HEK293 (cell line): Measurements from ENCODE around the gene C11orf58.

ENCODE experiments used
- CTCF ChIA-PET: fragments of 350-600 bp; formaldehyde crosslinking; extraction: SDS; loops from one replicate; lab custom pipeline; 2021; ENCODE audit warnings: antibody characterized with exemption; lab: Yijun Ruan, JAX
- POLR2A ChIA-PET: fragments of 300-600 bp; formaldehyde crosslinking; extraction: SDS; loops from one replicate; lab custom pipeline; 2020; ENCODE audit warnings: antibody characterized with exemption, inconsistent platforms; lab: Yijun Ruan, JAX
- H3K27ac ChIP-seq: fragments of 200-500 bp; sonication (Bioruptor generic); 2 replicates; pipeline ENCODE4 v1.5.1; 2014; ENCODE audit warnings: low read depth, low read length, control low read depth, inconsistent platforms; ENCODE audit errors: extremely low read depth
- H3K36me3 ChIP-seq, 2 experiments: fragments of 200-500 bp in 1 of 2; sonication (Bioruptor generic) in 1 of 2; 1 replicate in 1 of 2; 2 replicates in 1 of 2; pipeline ENCODE4 v1.5.1; 2014 to 2017; ENCODE audit warnings: inconsistent platforms in 2 of 2, low read length in 2 of 2; ENCODE audit not compliant: control insufficient read depth in 2 of 2, insufficient read depth in 1 of 2
- H3K4me1 ChIP-seq: fragments of 200-500 bp; sonication (Bioruptor generic); 2 replicates; pipeline ENCODE4 v1.5.1; 2014; ENCODE audit warnings: mild to moderate bottlenecking, low read length, inconsistent platforms; ENCODE audit not compliant: control insufficient read depth, insufficient read depth
- H3K4me3 ChIP-seq: 2 replicates; pipeline ENCODE4 v1.5.1; 2011; ENCODE audit warnings: low read depth, mild to moderate bottlenecking, control low read depth, low read length, moderate library complexity
- H3K9me3 ChIP-seq: fragments of 200-500 bp; sonication (Bioruptor generic); 2 replicates; pipeline ENCODE4 v1.5.1; 2014; ENCODE audit warnings: low read depth, low read length, inconsistent platforms; ENCODE audit not compliant: control insufficient read depth, insufficient read depth
- GFI1B ChIP-seq: fragments of 450-650 bp; formaldehyde crosslinking; IDR thresholded peaks from 2 replicates; pipeline ENCODE4 v1.5.1; 2016; ENCODE audit warnings: missing biosample characterization, missing genetic modification characterization
- MYNN ChIP-seq: fragments of 450-650 bp; formaldehyde crosslinking; IDR thresholded peaks from 2 replicates; pipeline ENCODE4 v1.5.1; 2016; ENCODE audit warnings: missing biosample characterization, missing genetic modification characterization, borderline replicate concordance
- PRDM1 ChIP-seq: fragments of 450-650 bp; formaldehyde crosslinking; IDR thresholded peaks from 2 replicates; pipeline ENCODE4; 2016; ENCODE audit warnings: missing biosample characterization, missing genetic modification characterization
- PRDM10 ChIP-seq: fragments of 450-650 bp; formaldehyde crosslinking; IDR thresholded peaks from 2 replicates; pipeline ENCODE4 v1.5.1; 2016; ENCODE audit warnings: missing biosample characterization, missing genetic modification characterization
- PRDM6 ChIP-seq: fragments of 450-650 bp; formaldehyde crosslinking; IDR thresholded peaks from 2 replicates; pipeline ENCODE4 v1.5.1; 2017; ENCODE audit warnings: missing biosample characterization, missing genetic modification characterization
- REST ChIP-seq: fragments of 450-650 bp; formaldehyde crosslinking; IDR thresholded peaks from 2 replicates; pipeline ENCODE4 v1.5.1; 2016; ENCODE audit warnings: missing biosample characterization, missing genetic modification characterization
- SP2 ChIP-seq: fragments of 450-650 bp; formaldehyde crosslinking; IDR thresholded peaks from 2 replicates; pipeline ENCODE4 v1.5.1; 2016; ENCODE audit warnings: missing biosample characterization, missing genetic modification characterization
- SP3 ChIP-seq: fragments of 450-650 bp; formaldehyde crosslinking; IDR thresholded peaks from 2 replicates; pipeline ENCODE4 v1.5.1; 2016; ENCODE audit warnings: missing biosample characterization, missing genetic modification characterization
- WT1 ChIP-seq: fragments of 450-650 bp; formaldehyde crosslinking; IDR thresholded peaks from 2 replicates; pipeline ENCODE4 v1.5.1; 2016; ENCODE audit warnings: missing biosample characterization, missing genetic modification characterization
- ZBTB48 ChIP-seq: fragments of 450-650 bp; formaldehyde crosslinking; IDR thresholded peaks from 2 replicates; pipeline ENCODE4 v1.5.1; 2016; ENCODE audit warnings: missing biosample characterization, missing genetic modification characterization
- ZBTB7A ChIP-seq: fragments of 450-650 bp; formaldehyde crosslinking; IDR thresholded peaks from 2 replicates; pipeline ENCODE4 v1.5.1; 2016; ENCODE audit warnings: low read depth, missing biosample characterization, missing genetic modification characterization
- ZBTB8A ChIP-seq: fragments of 450-650 bp; formaldehyde crosslinking; IDR thresholded peaks from 2 replicates; pipeline ENCODE4 v1.5.1; 2016; ENCODE audit warnings: missing biosample characterization, missing genetic modification characterization
- ZFP37 ChIP-seq: fragments of 450-650 bp; formaldehyde crosslinking; IDR thresholded peaks from 2 replicates; pipeline ENCODE4 v1.5.1; 2016; ENCODE audit warnings: missing biosample characterization, missing genetic modification characterization
- ZNF138 ChIP-seq: fragments of 450-650 bp; formaldehyde crosslinking; IDR thresholded peaks from 2 replicates; pipeline ENCODE4 v1.5.1; 2016; ENCODE audit warnings: missing biosample characterization, missing genetic modification characterization, borderline replicate concordance
- ZNF175 ChIP-seq: fragments of 450-650 bp; formaldehyde crosslinking; IDR thresholded peaks from 2 replicates; pipeline ENCODE4 v1.5.1; 2016; ENCODE audit warnings: missing biosample characterization, missing genetic modification characterization
- ZNF211 ChIP-seq: fragments of 450-650 bp; formaldehyde crosslinking; IDR thresholded peaks from 2 replicates; pipeline ENCODE4 v1.5.1; 2016; ENCODE audit warnings: low read depth, missing biosample characterization, missing genetic modification characterization
- ZNF324 ChIP-seq: fragments of 450-650 bp; formaldehyde crosslinking; IDR thresholded peaks from 2 replicates; pipeline ENCODE4 v1.5.1; 2016; ENCODE audit warnings: missing biosample characterization, missing genetic modification characterization
- ZNF488 ChIP-seq: fragments of 450-650 bp; formaldehyde crosslinking; IDR thresholded peaks from 2 replicates; pipeline ENCODE4 v1.5.1; 2016; ENCODE audit warnings: missing biosample characterization, missing genetic modification characterization
- ZNF513 ChIP-seq: fragments of 450-650 bp; IDR thresholded peaks from 2 replicates; pipeline ENCODE4 v1.5.1; 2018; ENCODE audit warnings: missing biosample characterization, missing genetic modification characterization
- ZNF548 ChIP-seq: fragments of 450-650 bp; formaldehyde crosslinking; IDR thresholded peaks from 2 replicates; pipeline ENCODE4 v1.5.1; 2016; ENCODE audit warnings: missing biosample characterization, missing genetic modification characterization
- ZNF558 ChIP-seq: fragments of 450-650 bp; formaldehyde crosslinking; IDR thresholded peaks from 2 replicates; pipeline ENCODE4 v1.5.1; 2016; ENCODE audit warnings: missing biosample characterization, missing genetic modification characterization

Gene C11orf58

GRCh38 chr11:16787035-16787742 is 48.7 kb downstream of the C11orf58 start:
- POLR2A ChIA-PET = no interaction called here
- H3K27ac ChIP-seq = no peak overlapping the region
- no peak for TF ChIP-seq MYNN (tag by site-specific recombination)
- TF ChIP-seq ZFP37 (tag by site-specific recombination) = no peak
- no peak for TF ChIP-seq SP3 (tag by site-specific recombination)
- TF ChIP-seq ZNF488 = no peak
- no peak for TF ChIP-seq ZNF175 (tag by site-specific recombination)
- TF ChIP-seq ZNF324 (tag by site-specific recombination) = no peak
- TF ChIP-seq ZBTB8A (tag by site-specific recombination) = no peak
- TF ChIP-seq, all 188 proteins: peak for 0
- CTCF ChIA-PET = interaction anchor here (0.7 to 5.8 kb wide), 9 partner anchors 14 to 289 kb away, joined by 3 to 40 read pairs (median 7); no protein-coding TSS in a partner anchor
- no peaks in the 10 kb centered on the region for H3K9me3 ChIP-seq
- no peak overlapping the region for H3K4me3 ChIP-seq
- H3K36me3 ChIP-seq = peaks cover 0 to 22% of the 10 kb centered on the region in 2 experiments; a peak in 1 of 3 replicates
- no peaks in the 10 kb centered on the region for H3K4me1 ChIP-seq

GRCh38 chr11:16788141-16789062 is 50.0 kb downstream of the C11orf58 start:
- Histone ChIP-seq H3K4me1 (no peaks in the 10 kb centered on the region), H3K27ac (no peak overlapping the region)
- no peak for TF ChIP-seq REST
- peak; percentile 81 for TF ChIP-seq GFI1B (tag by site-specific recombination)
- TF ChIP-seq ZBTB7A (tag by site-specific recombination) = no peak
- no peak for TF ChIP-seq ZNF548 (tag by site-specific recombination)
- no peak for TF ChIP-seq ZNF211
- TF ChIP-seq SP2 = no peak
- TF ChIP-seq ZNF558 (tag by site-specific recombination) = no peak
- TF ChIP-seq ZNF138 (tag by site-specific recombination) = no peak
- no peak for TF ChIP-seq PRDM10
- no peak for TF ChIP-seq WT1 (tag by site-specific recombination)
- peak; percentile 20; the same call in 1 of the 2 replicates for TF ChIP-seq ZBTB48 (tag by site-specific recombination)
- TF ChIP-seq PRDM1 (tag by site-specific recombination) = 0 out of 2 replicates have a peak, but pooled peaks have one; percentile 13
- no peak for TF ChIP-seq ZNF324 (tag by site-specific recombination)
- TF ChIP-seq PRDM6 (tag by site-specific recombination) = no peak
- no peak for TF ChIP-seq ZNF513 (tag by site-specific recombination)

More at GRCh38 chr11:16788141-16789062, 50.0 kb downstream of the C11orf58 start:
- CTCF ChIA-PET = interaction anchor here (0.5 to 5.8 kb wide), 17 partner anchors 9 to 1807 kb away, joined by 3 to 40 read pairs (median 4); no protein-coding TSS in a partner anchor
- peaks cover 0 to 16% of the 10 kb centered on the region in 2 experiments; a peak in 1 of 3 replicates for H3K36me3 ChIP-seq
- POLR2A ChIA-PET = no interaction called here
- H3K9me3 ChIP-seq = no peaks in the 10 kb centered on the region
- H3K4me3 ChIP-seq = no peak overlapping the region
